Measurements from ENCODE around the gene SCN3A.

The SCN3A gene

GRCh38 chr2:165112789-165113188 is 91.1 kb downstream of the SCN3A start:
- no peak overlapping the region for H3K4me3 Mint-ChIP-seq

GRCh38 chr2:165112133-165112573 is 91.7 kb downstream of the SCN3A start:
- no peak overlapping the region for H3K4me3 Mint-ChIP-seq
- no peaks in the 10 kb centered on the region for H3K27me3 Mint-ChIP-seq
- H3K4me1 Mint-ChIP-seq (ENCODE audit: low read depth): no peaks in the 10 kb centered on the region
- no peak overlapping the region for H3K27ac Mint-ChIP-seq
- intact Hi-C loops (cut with micrococcal nuclease): no loop called here
- no peaks in the 10 kb centered on the region for H3K36me3 Mint-ChIP-seq (ENCODE audit: low read depth)
- H3K9me3 Mint-ChIP-seq: no peaks in the 10 kb centered on the region

More at GRCh38 chr2:165112789-165113188, 91.1 kb downstream of the SCN3A start:
- no peaks in the 10 kb centered on the region for H3K4me1 Mint-ChIP-seq (ENCODE audit: low read depth)
- no peaks in the 10 kb centered on the region for H3K27me3 Mint-ChIP-seq
- intact Hi-C loops (cut with micrococcal nuclease): no loop called here
- H3K27ac Mint-ChIP-seq: no peak overlapping the region
- H3K9me3 Mint-ChIP-seq: no peaks in the 10 kb centered on the region
- H3K36me3 Mint-ChIP-seq (ENCODE audit: low read depth): no peaks in the 10 kb centered on the region

GRCh38 chr2:165110394-165110793 is 93.5 kb downstream of the SCN3A start:
- H3K27ac Mint-ChIP-seq: no peak overlapping the region
- H3K27me3 Mint-ChIP-seq: no peaks in the 10 kb centered on the region
- no peak overlapping the region for H3K4me3 Mint-ChIP-seq
- no peaks in the 10 kb centered on the region for H3K36me3 Mint-ChIP-seq (ENCODE audit: low read depth)
- intact Hi-C loops (cut with micrococcal nuclease): no loop called here
- no peaks in the 10 kb centered on the region for H3K9me3 Mint-ChIP-seq
- H3K4me1 Mint-ChIP-seq (ENCODE audit: low read depth): no peaks in the 10 kb centered on the region

GRCh38 chr2:165109915-165110314 is 93.9 kb downstream of the SCN3A start:
- intact Hi-C loops (cut with micrococcal nuclease): no loop called here
- H3K4me1 Mint-ChIP-seq (ENCODE audit: low read depth): no peaks in the 10 kb centered on the region
- H3K27me3 Mint-ChIP-seq: no peaks in the 10 kb centered on the region
- H3K4me3 Mint-ChIP-seq: no peak overlapping the region
- H3K27ac Mint-ChIP-seq: no peak overlapping the region
- no peaks in the 10 kb centered on the region for H3K9me3 Mint-ChIP-seq
- H3K36me3 Mint-ChIP-seq (ENCODE audit: low read depth): no peaks in the 10 kb centered on the region

GRCh38 chr2:165105926-165106325 is 97.9 kb downstream of the SCN3A start:
- no peak overlapping the region for H3K4me3 Mint-ChIP-seq
- no peaks in the 10 kb centered on the region for H3K4me1 Mint-ChIP-seq (ENCODE audit: low read depth)
- intact Hi-C loops (cut with micrococcal nuclease): no loop called here
- no peaks in the 10 kb centered on the region for H3K27me3 Mint-ChIP-seq
- no peaks in the 10 kb centered on the region for H3K9me3 Mint-ChIP-seq
- H3K27ac Mint-ChIP-seq: no peak overlapping the region
- no peaks in the 10 kb centered on the region for H3K36me3 Mint-ChIP-seq (ENCODE audit: low read depth)

- Mint-ChIP-seq H3K36me3 (ENCODE audit: low read depth) (no peaks in the 10 kb centered on the region), H3K4me1 (ENCODE audit: low read depth) (no peaks in the 10 kb centered on the region), H3K27me3 (no peaks in the 10 kb centered on the region), H3K4me3 (no peak overlapping the region), H3K9me3 (peaks cover 15% of the 10 kb centered on the region), H3K27ac (no peak overlapping the region)
- intact Hi-C loops (cut with micrococcal nuclease): no loop called here
Observed at GRCh38 chr2:165087933-165088901, 115.6 kb downstream of the SCN3A start.

GRCh38 chr2:165086337-165086736 is 117.5 kb downstream of the SCN3A start:
- Mint-ChIP-seq H3K27me3 (no peaks in the 10 kb centered on the region), H3K27ac (no peak overlapping the region), H3K36me3 (ENCODE audit: low read depth) (no peaks in the 10 kb centered on the region), H3K4me3 (no peak overlapping the region), H3K9me3 (peaks cover 27% of the 10 kb centered on the region), H3K4me1 (ENCODE audit: low read depth) (no peaks in the 10 kb centered on the region)
- intact Hi-C loops (cut with micrococcal nuclease): no loop called here

GRCh38 chr2:165083326-165083725 is 120.5 kb downstream of the SCN3A start:
- no peak overlapping the region for H3K27ac Mint-ChIP-seq
- H3K36me3 Mint-ChIP-seq (ENCODE audit: low read depth): no peaks in the 10 kb centered on the region
- H3K27me3 Mint-ChIP-seq: no peaks in the 10 kb centered on the region
- peaks cover 27% of the 10 kb centered on the region for H3K9me3 Mint-ChIP-seq
- no peaks in the 10 kb centered on the region for H3K4me1 Mint-ChIP-seq (ENCODE audit: low read depth)
- intact Hi-C loops (cut with micrococcal nuclease): no loop called here
- no peak overlapping the region for H3K4me3 Mint-ChIP-seq

- H3K4me3 Mint-ChIP-seq: no peak overlapping the region
- H3K4me1 Mint-ChIP-seq (ENCODE audit: low read depth): no peaks in the 10 kb centered on the region
- H3K9me3 Mint-ChIP-seq: peaks cover 27% of the 10 kb centered on the region
- no peaks in the 10 kb centered on the region for H3K36me3 Mint-ChIP-seq (ENCODE audit: low read depth)
- H3K27me3 Mint-ChIP-seq: no peaks in the 10 kb centered on the region
- no peak overlapping the region for H3K27ac Mint-ChIP-seq
- intact Hi-C loops (cut with micrococcal nuclease): no loop called here
Observed at GRCh38 chr2:165082479-165082878, 121.4 kb downstream of the SCN3A start.

GRCh38 chr2:165081276-165081675 is 122.6 kb downstream of the SCN3A start:
- Mint-ChIP-seq H3K9me3 (peaks cover 27% of the 10 kb centered on the region), H3K4me3 (no peak overlapping the region), H3K36me3 (ENCODE audit: low read depth) (no peaks in the 10 kb centered on the region), H3K4me1 (ENCODE audit: low read depth) (no peaks in the 10 kb centered on the region), H3K27me3 (no peaks in the 10 kb centered on the region), H3K27ac (no peak overlapping the region)
- intact Hi-C loops (cut with micrococcal nuclease): no loop called here

- intact Hi-C loops (cut with micrococcal nuclease): no loop called here
- Mint-ChIP-seq H3K36me3 (ENCODE audit: low read depth) (no peaks in the 10 kb centered on the region), H3K4me1 (ENCODE audit: low read depth) (no peaks in the 10 kb centered on the region), H3K9me3 (peaks cover 28% of the 10 kb centered on the region), H3K4me3 (no peak overlapping the region), H3K27me3 (no peaks in the 10 kb centered on the region), H3K27ac (no peak overlapping the region)
Observed at GRCh38 chr2:165079432-165079831, 124.4 kb downstream of the SCN3A start.

- no peak overlapping the region for H3K27ac Mint-ChIP-seq
- no peak overlapping the region for H3K4me3 Mint-ChIP-seq
- H3K36me3 Mint-ChIP-seq (ENCODE audit: low read depth): no peaks in the 10 kb centered on the region
- no peaks in the 10 kb centered on the region for H3K4me1 Mint-ChIP-seq (ENCODE audit: low read depth)
- peaks cover 28% of the 10 kb centered on the region for H3K9me3 Mint-ChIP-seq
- intact Hi-C loops (cut with micrococcal nuclease): no loop called here
- no peaks in the 10 kb centered on the region for H3K27me3 Mint-ChIP-seq
Observed at GRCh38 chr2:165078913-165079312, 124.9 kb downstream of the SCN3A start.

- Mint-ChIP-seq H3K4me1 (ENCODE audit: low read depth) (no peaks in the 10 kb centered on the region), H3K36me3 (ENCODE audit: low read depth) (no peaks in the 10 kb centered on the region), H3K27ac (no peak overlapping the region), H3K27me3 (no peaks in the 10 kb centered on the region), H3K9me3 (peaks cover 30% of the 10 kb centered on the region), H3K4me3 (no peak overlapping the region)
- intact Hi-C loops (cut with micrococcal nuclease): no loop called here
Observed at GRCh38 chr2:165074884-165075283, 129.0 kb downstream of the SCN3A start.

- no peak overlapping the region for H3K27ac Mint-ChIP-seq
- intact Hi-C loops (cut with micrococcal nuclease): no loop called here
- peaks cover 30% of the 10 kb centered on the region for H3K9me3 Mint-ChIP-seq
- H3K4me3 Mint-ChIP-seq: no peak overlapping the region
- no peaks in the 10 kb centered on the region for H3K36me3 Mint-ChIP-seq (ENCODE audit: low read depth)
- no peaks in the 10 kb centered on the region for H3K27me3 Mint-ChIP-seq
- H3K4me1 Mint-ChIP-seq (ENCODE audit: low read depth): no peaks in the 10 kb centered on the region
Observed at GRCh38 chr2:165074323-165074722, 129.5 kb downstream of the SCN3A start.

- Mint-ChIP-seq H3K9me3 (peaks cover 27% of the 10 kb centered on the region), H3K27ac (no peak overlapping the region), H3K36me3 (ENCODE audit: low read depth) (no peaks in the 10 kb centered on the region), H3K27me3 (no peaks in the 10 kb centered on the region), H3K4me3 (no peak overlapping the region), H3K4me1 (ENCODE audit: low read depth) (no peaks in the 10 kb centered on the region)
- intact Hi-C loops (cut with micrococcal nuclease): no loop called here
Observed at GRCh38 chr2:165070076-165070475, 133.8 kb downstream of the SCN3A start.
